HCEC 1CT (cell line): ENCODE measurements around the gene EML5.

ENCODE experiments used
- DNase-seq: peaks from one replicate; pipeline ENCODE4 v3.0.0-alpha.2; 2017

EML5 gene

GRCh38 chr14:88612981-88613380 lies 179.8 kb downstream of the EML5 start:
- no peak for DNase-seq

GRCh38 chr14:88611878-88612277 lies 180.9 kb downstream of the EML5 start:
- peak; percentile 36 for DNase-seq

- no peak for DNase-seq
Observed at GRCh38 chr14:88607829-88608228, 184.9 kb downstream of the EML5 start.

GRCh38 chr14:88605594-88605993 lies 187.2 kb downstream of the EML5 start:
- no peak for DNase-seq

- no peak for DNase-seq
Observed at GRCh38 chr14:88604212-88604611, 188.5 kb downstream of the EML5 start.

- DNase-seq, result no peak
Observed at GRCh38 chr14:88599761-88600439, 192.9 kb downstream of the EML5 start.

DNA sequence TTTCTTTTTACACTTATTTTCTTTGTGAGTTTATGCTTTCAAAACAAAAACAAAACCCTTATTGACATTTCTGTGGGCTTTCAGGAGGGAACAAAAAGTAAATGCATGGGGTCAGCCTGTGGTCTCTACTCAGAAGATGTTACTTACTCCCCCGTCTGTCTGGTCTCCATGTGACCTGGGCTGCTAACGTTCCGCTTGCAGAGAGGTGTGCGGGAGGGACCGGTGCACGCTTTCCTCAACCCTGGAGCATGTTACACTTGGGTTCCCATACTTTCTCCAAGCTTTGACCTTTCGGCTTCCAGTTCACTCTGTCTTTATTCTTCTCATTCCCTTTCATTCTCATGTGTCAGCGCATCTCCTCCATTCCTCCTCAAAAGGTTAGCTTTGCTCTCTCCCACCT lies 193.4 kb downstream of the EML5 start:
- DNase-seq, result no peak

DNA sequence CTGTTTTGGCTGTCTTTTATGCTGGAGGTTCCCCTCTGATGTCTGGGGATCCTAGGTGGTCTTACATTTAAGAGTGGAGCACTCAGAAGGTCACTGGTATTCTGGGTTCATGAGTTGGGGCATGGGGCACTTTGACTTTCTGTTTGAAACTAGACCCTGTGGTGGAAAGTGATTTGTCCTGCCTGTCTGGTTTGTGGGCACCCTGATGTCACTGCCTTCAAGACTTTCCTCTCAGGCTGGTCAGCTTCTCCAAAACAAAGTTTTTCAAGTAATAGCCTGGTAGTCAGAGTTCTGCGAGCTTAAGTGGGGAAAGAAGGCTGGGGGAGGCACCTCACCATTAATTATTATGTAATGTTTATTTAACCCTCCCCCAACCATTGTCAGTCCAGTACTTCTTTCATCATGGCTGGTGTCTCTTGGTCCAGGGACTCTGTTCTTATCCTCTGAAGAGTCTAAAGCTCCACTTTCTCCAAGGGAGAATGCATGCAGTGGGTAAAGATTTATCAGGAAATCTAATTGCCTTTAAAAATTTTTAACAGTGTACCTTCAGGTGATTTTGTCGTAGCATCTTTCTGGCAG lies 194.6 kb downstream of the EML5 start:
- no peak for DNase-seq

DNA sequence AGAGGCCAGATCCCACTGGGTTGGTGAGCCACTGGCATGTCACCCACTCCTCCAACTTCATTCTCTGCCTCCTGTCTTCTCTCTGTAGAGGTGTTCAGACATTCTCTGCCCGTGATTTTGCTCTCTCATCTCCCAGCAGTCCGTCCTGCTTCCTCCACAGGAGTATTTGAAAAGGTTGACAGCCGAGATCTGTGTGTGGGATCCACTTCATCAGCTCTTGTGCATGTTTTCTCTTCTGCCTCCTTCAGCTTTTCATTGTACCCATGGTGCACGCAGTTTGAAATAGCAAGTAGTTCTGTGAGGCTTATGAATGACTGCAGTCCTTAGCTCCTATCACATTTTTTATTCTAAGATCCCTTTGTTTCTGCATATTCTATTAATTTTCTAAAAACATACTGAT lies 195.2 kb downstream of the EML5 start:
- DNase-seq, result no peak

DNA sequence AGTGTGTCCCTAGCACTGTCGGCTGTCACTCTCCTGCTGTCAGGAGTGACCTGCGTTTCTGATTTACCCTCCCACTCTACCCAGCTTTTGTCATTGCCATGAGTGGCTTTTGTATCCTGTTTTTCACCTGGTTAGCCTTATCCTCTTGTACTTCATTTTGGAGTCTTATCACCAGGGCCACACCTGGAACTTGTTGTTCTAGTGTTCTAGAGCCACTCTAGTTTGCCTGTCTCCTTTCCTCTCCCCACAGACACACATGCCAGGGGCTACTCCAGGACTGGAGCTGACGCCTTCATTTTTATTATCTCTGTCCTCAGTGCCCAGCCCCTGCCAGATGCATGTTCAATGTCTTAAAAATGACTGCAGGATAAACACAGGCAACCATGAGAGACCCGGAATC lies 195.7 kb downstream of the EML5 start:
- DNase-seq, result no peak

GRCh38 chr14:88592031-88592430 lies 200.7 kb downstream of the EML5 start:
- no peak for DNase-seq

- DNase-seq, result peak; percentile 52
Observed at GRCh38 chr14:88590173-88590572, 202.6 kb downstream of the EML5 start.

GRCh38 chr14:88588081-88588480 lies 204.7 kb downstream of the EML5 start:
- DNase-seq, result no peak

DNA sequence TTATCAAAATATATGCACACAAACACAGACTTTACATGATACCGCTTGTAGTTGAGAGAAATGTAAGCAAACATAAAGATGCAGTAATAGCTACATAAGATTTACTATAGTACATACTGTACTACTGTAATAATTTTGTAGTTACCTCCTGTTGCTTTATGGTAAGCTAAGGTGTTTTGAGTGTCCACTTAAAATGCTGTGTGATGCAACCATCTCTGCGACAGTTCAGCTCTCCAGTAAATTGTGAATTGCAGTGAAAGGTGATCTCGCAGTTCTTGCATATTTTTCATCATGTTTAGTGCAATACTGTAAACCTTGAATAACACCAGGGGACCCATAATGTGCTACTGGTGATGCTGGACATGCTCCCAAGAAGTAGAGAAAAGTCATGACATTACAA lies 208.3 kb downstream of the EML5 start:
- no peak for DNase-seq

GRCh38 chr14:88576222-88576621 lies 216.5 kb downstream of the EML5 start:
- no peak for DNase-seq

GRCh38 chr14:88572117-88572516 lies 220.6 kb downstream of the EML5 start:
- DNase-seq, result no peak

DNA sequence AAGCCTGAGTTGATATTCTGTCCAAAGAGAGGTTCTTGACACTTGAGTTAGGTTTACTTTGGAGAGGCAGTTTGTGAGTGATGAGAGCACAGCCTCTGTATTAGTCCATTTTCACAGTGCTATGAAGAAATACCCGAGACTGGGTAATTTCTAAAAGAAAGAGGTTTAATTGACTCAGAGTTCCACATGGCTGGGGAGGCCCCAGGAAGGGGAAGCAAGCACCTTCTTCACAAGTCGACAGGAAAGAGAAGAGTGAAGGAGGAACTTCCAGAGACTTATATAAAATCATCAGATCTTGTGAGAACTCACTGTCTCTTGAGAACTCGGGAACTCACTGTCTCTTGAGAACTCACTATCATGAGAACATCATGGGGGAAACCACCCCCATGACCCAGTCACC lies 224.6 kb downstream of the EML5 start:
- DNase-seq, result no peak

GRCh38 chr14:88565427-88565826 lies 227.3 kb downstream of the EML5 start:
- no peak for DNase-seq

- no peak for DNase-seq
Observed at GRCh38 chr14:88563845-88564244, 228.9 kb downstream of the EML5 start.

- DNase-seq, result peak; percentile 84
Observed at GRCh38 chr14:88562831-88563686, 229.7 kb downstream of the EML5 start, which contains the start of gene ZC3H14. TSS of gene ZC3H14 (plus strand) at chr14:88563037. CDS start at chr14:88563134, 97 bp downstream.

DNA sequence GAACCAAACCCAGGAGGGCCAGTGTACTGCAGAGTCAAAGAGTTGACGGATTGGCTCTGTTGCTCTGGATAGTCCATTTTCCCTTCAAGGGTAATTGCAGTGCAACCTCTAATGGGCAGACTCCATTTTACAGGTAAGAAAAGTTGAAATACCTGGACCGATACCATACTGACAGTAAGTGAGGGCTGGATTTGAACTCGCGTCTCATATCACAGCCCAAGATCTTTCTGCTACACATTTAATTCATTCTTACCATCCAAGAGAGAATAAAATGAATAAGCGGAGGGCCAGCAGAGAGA lies 230.3 kb downstream of the EML5 start:
- DNase-seq, result no peak
